ACC112 (cell line): ENCODE measurements around the gene DYNC1H1.
A peak's percentile ranks its signal among the peaks of the same experiment; 100 is the strongest.

Experiments
- H2AFZ ChIP-seq: fragments of 200-600 bp; sonication (generic); one replicate; pipeline ENCODE4 v1.6.0; 2017; ENCODE audit warnings: antibody characterized with exemption, low read length; ENCODE audit not compliant: unreplicated experiment
- H3K27ac ChIP-seq: fragments of 200-600 bp; sonication (generic); 2 replicates; pipeline ENCODE4 v1.5.1; 2014; ENCODE audit warnings: low read depth, mild to moderate bottlenecking, antibody characterized with exemption, low read length, moderate library complexity
- H3K27me3 ChIP-seq: fragments of 200-600 bp; sonication (generic); 2 replicates; pipeline ENCODE4 v1.6.1; 2014; ENCODE audit warnings: mild to moderate bottlenecking, antibody characterized with exemption, low read length, moderate library complexity, mixed read lengths; ENCODE audit not compliant: insufficient read depth
- H3K36me3 ChIP-seq: fragments of 200-600 bp; sonication (generic); 2 replicates; pipeline ENCODE4 v1.6.1; 2016; ENCODE audit warnings: mild to moderate bottlenecking, antibody characterized with exemption, low read length, moderate library complexity, mixed read lengths; ENCODE audit not compliant: insufficient read depth
- H3K4me1 ChIP-seq: fragments of 200-600 bp; sonication (generic); one replicate; pipeline ENCODE4 v1.6.1; 2016; ENCODE audit warnings: low read length, mixed read lengths; ENCODE audit not compliant: insufficient read depth, unreplicated experiment, control insufficient read depth
- H3K4me3 ChIP-seq: fragments of 200-600 bp; sonication (generic); 2 replicates; pipeline ENCODE4 v1.5.1; 2014; ENCODE audit warnings: mild to moderate bottlenecking, low read depth, low read length
- H3K79me2 ChIP-seq: fragments of 200-600 bp; sonication (generic); one replicate; pipeline ENCODE4 v1.6.0; 2016; ENCODE audit warnings: low read length; ENCODE audit not compliant: control insufficient read depth, unreplicated experiment, insufficient read depth

The DYNC1H1 gene

DNA sequence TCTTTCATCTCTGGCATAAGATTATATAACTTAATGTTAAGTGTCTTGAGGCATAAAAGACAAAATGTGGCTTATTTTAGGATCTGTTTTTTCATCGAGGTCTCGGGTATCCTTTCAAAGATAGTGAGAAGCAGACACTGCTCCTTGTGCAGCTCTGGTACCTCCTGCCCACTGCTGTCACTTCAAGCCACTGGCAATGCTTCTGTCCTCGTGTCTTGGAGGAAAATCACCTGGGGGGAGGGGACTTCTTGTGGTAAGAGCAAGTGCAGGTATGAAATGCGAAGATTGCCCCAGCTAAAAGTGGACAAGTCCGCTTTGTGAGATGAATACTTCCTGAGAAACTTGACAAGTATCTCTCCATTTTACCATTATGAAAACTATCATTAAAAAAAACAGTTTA, 37.8 kb upstream of the DYNC1H1 start:
- H3K4me1 ChIP-seq = peaks cover 14% of the 10 kb centered on the region
- H2AFZ ChIP-seq = no peak overlapping the region
- no peaks in the 10 kb centered on the region for H3K27me3 ChIP-seq
- H3K4me3 ChIP-seq = no peak overlapping the region
- no peak overlapping the region for H3K27ac ChIP-seq
- no peaks in the 10 kb centered on the region for H3K79me2 ChIP-seq
- H3K36me3 ChIP-seq = no peaks in the 10 kb centered on the region; the same call in 1 of the 2 replicates

DNA sequence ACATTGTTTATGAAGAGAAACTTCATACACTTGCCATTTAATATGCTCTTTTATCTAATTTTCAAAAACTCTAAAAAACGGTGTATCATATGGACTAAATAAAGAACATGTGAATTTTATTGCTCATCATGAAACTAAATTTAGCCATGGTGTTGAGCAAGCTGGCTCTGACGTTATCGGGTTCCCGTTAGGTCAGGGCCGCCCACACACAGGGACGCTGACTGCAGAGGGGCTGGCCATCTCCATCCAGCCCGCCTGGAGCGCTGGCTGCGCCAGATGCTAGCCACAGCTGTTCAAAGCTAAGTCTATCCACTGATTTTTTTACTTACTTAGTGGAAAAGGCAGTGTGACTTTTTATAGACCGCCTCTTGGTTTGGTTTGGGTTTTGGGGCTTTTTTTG, 36.5 kb upstream of the DYNC1H1 start:
- Histone ChIP-seq H3K79me2 (no peaks in the 10 kb centered on the region), H3K27ac (peak overlapping the region; percentile 73), H3K4me3 (peak overlapping the region; percentile 18; the same call in 1 of the 2 replicates), H2AFZ (no peak overlapping the region), H3K36me3 (no peaks in the 10 kb centered on the region; the same call in 1 of the 2 replicates), H3K4me1 (peaks cover 14% of the 10 kb centered on the region), H3K27me3 (no peaks in the 10 kb centered on the region)

DNA sequence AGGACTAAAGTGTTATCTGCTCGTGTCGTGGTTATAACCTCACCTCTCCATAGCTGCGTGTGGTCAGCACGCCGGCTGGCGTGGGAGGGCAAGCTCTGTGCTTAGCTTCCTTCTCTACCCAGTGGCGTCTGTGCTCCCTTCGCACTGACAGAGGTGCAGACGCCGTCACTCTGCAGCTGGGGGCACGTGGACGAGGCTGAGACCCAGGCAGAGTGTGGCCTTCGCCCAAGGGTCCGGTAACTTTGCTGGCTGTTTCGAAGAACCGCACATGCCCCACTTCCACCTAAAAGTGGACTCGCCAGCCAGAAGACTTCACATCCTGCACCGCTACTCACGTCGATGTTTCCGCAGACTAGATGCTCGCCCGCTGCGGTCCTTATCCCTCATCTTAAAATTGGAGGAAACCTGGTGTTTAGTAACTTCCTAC, 35.9 kb upstream of the DYNC1H1 start:
- Histone ChIP-seq H3K36me3 (no peaks in the 10 kb centered on the region; the same call in 1 of the 2 replicates), H3K27ac (no peak overlapping the region; the same call in 1 of the 2 replicates), H3K27me3 (no peaks in the 10 kb centered on the region), H3K4me1 (peaks cover 14% of the 10 kb centered on the region), H3K4me3 (no peak overlapping the region), H3K79me2 (no peaks in the 10 kb centered on the region), H2AFZ (no peak overlapping the region)

DNA sequence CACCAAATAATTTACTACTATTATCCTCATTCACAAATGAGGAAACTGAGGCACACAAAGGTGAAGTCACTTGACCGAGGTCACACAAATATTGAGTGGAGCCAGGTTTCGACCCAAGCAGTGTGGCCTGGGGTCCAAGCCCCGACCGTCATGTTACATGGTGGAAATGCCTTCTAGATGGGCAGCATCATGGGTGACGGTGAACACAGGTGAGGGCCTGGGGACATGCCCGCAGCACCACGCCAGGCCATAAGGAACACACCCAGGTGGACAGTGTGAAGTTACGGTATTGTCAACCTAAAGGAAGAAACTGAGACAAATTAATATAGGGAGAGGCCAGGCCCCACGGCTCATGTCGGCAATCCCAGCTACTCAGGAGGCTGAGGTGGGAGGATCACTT, 35.3 kb upstream of the DYNC1H1 start:
- Histone ChIP-seq H2AFZ (no peak overlapping the region), H3K27me3 (no peaks in the 10 kb centered on the region), H3K27ac (no peak overlapping the region), H3K4me3 (no peak overlapping the region), H3K4me1 (peaks cover 14% of the 10 kb centered on the region), H3K79me2 (no peaks in the 10 kb centered on the region), H3K36me3 (no peaks in the 10 kb centered on the region; the same call in 1 of the 2 replicates)

- peaks cover 14% of the 10 kb centered on the region for H3K4me1 ChIP-seq
- no peaks in the 10 kb centered on the region for H3K27me3 ChIP-seq
- no peak overlapping the region for H2AFZ ChIP-seq
- H3K27ac ChIP-seq = no peak overlapping the region
- no peaks in the 10 kb centered on the region for H3K79me2 ChIP-seq
- no peak overlapping the region for H3K4me3 ChIP-seq
- H3K36me3 ChIP-seq = no peaks in the 10 kb centered on the region; the same call in 1 of the 2 replicates
Observed at GRCh38 chr14:101929946-101930345, 34.4 kb upstream of the DYNC1H1 start.

- Histone ChIP-seq H3K27ac (no peak overlapping the region), H3K27me3 (no peaks in the 10 kb centered on the region), H2AFZ (no peak overlapping the region), H3K4me3 (no peak overlapping the region), H3K36me3 (no peaks in the 10 kb centered on the region), H3K4me1 (peaks cover 6% of the 10 kb centered on the region), H3K79me2 (no peaks in the 10 kb centered on the region)
Observed at GRCh38 chr14:101932673-101933072, 31.7 kb upstream of the DYNC1H1 start.

DNA sequence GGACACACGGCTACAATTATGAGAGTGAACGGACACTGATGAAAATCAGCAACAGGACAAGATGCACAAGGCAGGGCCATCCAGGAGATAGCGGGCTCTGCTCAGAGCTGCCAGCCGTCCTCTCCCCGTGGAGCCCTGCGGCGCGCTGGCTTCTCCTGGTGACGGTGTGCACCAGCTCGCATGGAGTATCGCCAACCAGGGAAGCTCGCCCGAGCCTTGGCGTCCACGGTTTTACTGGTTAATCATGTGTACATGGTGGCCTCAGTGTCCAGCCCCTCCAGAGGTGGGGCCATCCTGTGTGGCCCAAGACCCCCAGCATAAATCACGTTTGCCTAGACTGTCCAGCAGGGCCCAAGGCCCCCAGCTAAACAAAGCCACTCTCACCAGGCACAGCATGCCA, 31.2 kb upstream of the DYNC1H1 start:
- no peaks in the 10 kb centered on the region for H3K27me3 ChIP-seq
- no peak overlapping the region for H2AFZ ChIP-seq
- H3K79me2 ChIP-seq = no peaks in the 10 kb centered on the region
- no peaks in the 10 kb centered on the region for H3K36me3 ChIP-seq
- H3K4me1 ChIP-seq = peaks cover 2% of the 10 kb centered on the region
- no peak overlapping the region for H3K4me3 ChIP-seq
- no peak overlapping the region for H3K27ac ChIP-seq

- H3K27me3 ChIP-seq = no peaks in the 10 kb centered on the region
- no peak overlapping the region for H3K27ac ChIP-seq
- no peak overlapping the region for H2AFZ ChIP-seq
- no peak overlapping the region for H3K4me3 ChIP-seq
- no peaks in the 10 kb centered on the region for H3K79me2 ChIP-seq
- H3K36me3 ChIP-seq = no peaks in the 10 kb centered on the region
- H3K4me1 ChIP-seq = no peaks in the 10 kb centered on the region
Observed at GRCh38 chr14:101934601-101935150, 29.7 kb upstream of the DYNC1H1 start.

DNA sequence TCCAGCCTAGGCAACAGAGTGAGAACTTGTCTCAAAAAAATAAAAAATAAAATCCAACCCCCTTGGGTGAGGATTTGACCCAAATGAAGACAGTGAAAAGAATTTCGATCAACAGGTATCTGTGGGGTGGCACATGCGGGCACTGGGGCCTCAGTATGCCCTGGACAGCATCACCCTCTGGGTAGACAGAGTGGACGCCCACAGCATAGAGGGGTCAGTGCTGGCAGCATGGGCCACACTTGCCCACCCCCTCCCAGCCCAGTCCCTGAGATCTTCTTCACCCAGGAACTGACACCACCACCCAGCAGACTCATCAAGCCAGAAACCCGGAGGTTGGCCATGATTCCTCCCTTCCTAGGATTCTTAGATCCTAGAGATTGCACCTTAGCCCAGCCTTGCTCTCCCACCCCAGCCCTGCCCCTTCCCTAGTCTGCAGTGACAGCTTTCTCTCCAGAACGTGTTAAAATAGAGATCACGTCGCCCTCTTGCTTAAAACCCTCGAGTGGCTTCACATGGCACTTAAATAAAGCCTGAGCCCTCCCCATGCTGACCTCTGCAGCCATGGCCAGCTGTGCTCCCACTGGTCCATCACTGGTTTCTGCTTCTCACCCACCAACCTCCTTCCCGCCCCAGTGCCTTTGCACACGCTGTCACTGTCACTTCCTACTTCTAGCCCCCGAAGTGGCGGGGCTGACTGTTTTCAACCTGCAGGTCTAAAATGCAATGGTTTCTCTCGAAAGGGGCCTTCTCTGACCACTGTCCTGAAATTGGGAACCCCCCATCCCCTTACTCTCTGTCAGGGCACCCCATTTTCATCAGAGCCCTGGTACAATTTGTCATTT, 26.2 kb upstream of the DYNC1H1 start:
- no peak overlapping the region for H3K27ac ChIP-seq
- no peak overlapping the region for H2AFZ ChIP-seq
- no peaks in the 10 kb centered on the region for H3K79me2 ChIP-seq
- H3K27me3 ChIP-seq = peaks cover 4% of the 10 kb centered on the region; the same call in 1 of the 2 replicates
- H3K4me3 ChIP-seq = no peak overlapping the region
- no peaks in the 10 kb centered on the region for H3K4me1 ChIP-seq
- H3K36me3 ChIP-seq = no peaks in the 10 kb centered on the region

GRCh38 chr14:101939646-101940170, 24.7 kb upstream of the DYNC1H1 start:
- Histone ChIP-seq H3K79me2 (no peaks in the 10 kb centered on the region), H3K36me3 (no peaks in the 10 kb centered on the region), H3K4me3 (no peak overlapping the region), H3K27ac (no peak overlapping the region), H2AFZ (no peak overlapping the region), H3K4me1 (no peaks in the 10 kb centered on the region), H3K27me3 (peaks cover 4% of the 10 kb centered on the region; the same call in 1 of the 2 replicates)
